Endothelial cell of umbilical vein (primary cell): Measurements from ENCODE around the gene FGF6. TPM values are rescaled to one million over a fixed set of nuclear protein-coding genes. Genes with fewer than 3 reads are reported as not detected.

Experiments used
- Bru-seq: library from RNA; stranded (reverse); fragments of 400-500 nt; gene quantifications from one replicate; lab custom pipeline; 2021; lab: Mats Ljungman, UMichigan
- BruChase-seq, 2 experiments: library from RNA; stranded (reverse); fragments of 400-500 nt; gene quantifications; one replicate each; lab custom pipeline; 2021; lab: Mats Ljungman, UMichigan
- BruUV-seq: library from RNA; stranded (reverse); fragments of 400-500 nt; replicated peaks from 2 replicates; lab custom pipeline; 2021; lab: Mats Ljungman, UMichigan
- CTCF ChIA-PET: fragments of 300-600, 350-600 bp; sonication (Branson Sonifier 250); formaldehyde crosslinking; loops from one replicate; lab custom pipeline; 2021; ENCODE audit warnings: antibody characterized with exemption, inconsistent platforms; lab: Charles Lee
- POLR2A ChIA-PET: fragments of 300-600, 350-600 bp; sonication (Branson Sonifier 250); formaldehyde crosslinking; loops from one replicate; lab custom pipeline; 2021; ENCODE audit warnings: antibody characterized with exemption, inconsistent platforms; lab: Charles Lee
- DNase-seq: peaks from one replicate; pipeline ENCODE4 v3.0.0-alpha.2; 2011; ENCODE audit warnings: low read depth, low spot score
- FAIRE-seq: peaks from 2 replicates; lab custom pipeline; 2011; peaks lifted over from hg19 to GRCh38; lab: Jason Lieb, UNC
- H2AFZ ChIP-seq: 2 replicates; pipeline ENCODE4 v1.6.0; 2012; ENCODE audit warnings: low read depth, low read length, control low read depth, inconsistent platforms
- H3K27ac ChIP-seq: 2 replicates; pipeline ENCODE4 v1.5.1; 2011; ENCODE audit warnings: low read depth, mild to moderate bottlenecking, control low read depth, low read length, moderate library complexity; ENCODE audit not compliant: insufficient read depth
- H3K27me3 ChIP-seq, 2 experiments: 2 replicates each; pipeline versions ENCODE4 v1.6.0 to v1.6.1; 2011; ENCODE audit warnings: low read length in 2 of 2, mixed read lengths in 1 of 2; ENCODE audit not compliant: control insufficient read depth in 2 of 2, insufficient read depth in 2 of 2
- H3K36me3 ChIP-seq, 2 experiments: 2 replicates in 1 of 2; 3 replicates in 1 of 2; pipeline ENCODE4 v1.5.1; 2011; ENCODE audit warnings: low read length in 2 of 2, mild to moderate bottlenecking in 1 of 2, moderate library complexity in 1 of 2; ENCODE audit not compliant: control insufficient read depth in 2 of 2, insufficient read depth in 2 of 2; ENCODE audit errors: extremely low read depth in 1 of 2
- H3K4me1 ChIP-seq: 3 replicates; pipeline ENCODE4 v1.5.1; 2011; ENCODE audit warnings: mild to moderate bottlenecking, low read length; ENCODE audit not compliant: control insufficient read depth, insufficient read depth; ENCODE audit errors: extremely low read depth
- H3K4me2 ChIP-seq: 2 replicates; pipeline ENCODE4 v1.6.1; 2011; ENCODE audit warnings: low read length, control low read depth, mixed read lengths; ENCODE audit not compliant: insufficient read depth
- H3K4me3 ChIP-seq, 3 experiments: fragments of 200-600 bp in 1 of 3; sonication (generic), shearing (Covaris generic) in 1 of 3; replicated peaks in 1 of 3; 2 replicates each; pipeline ENCODE4 v1.5.1; 2011 to 2016; ENCODE audit warnings: control low read depth in 3 of 3, low read length in 3 of 3, mild to moderate bottlenecking in 2 of 3, inconsistent platforms in 1 of 3, low read depth in 1 of 3, moderate library complexity in 1 of 3; ENCODE audit not compliant: insufficient read depth in 1 of 3
- H3K79me2 ChIP-seq: 2 replicates; pipeline ENCODE4 v1.6.0; 2012; ENCODE audit warnings: low read length, inconsistent platforms; ENCODE audit not compliant: control insufficient read depth, insufficient read depth
- H3K9ac ChIP-seq: replicated peaks from 2 replicates; pipeline ENCODE3; 2011; ENCODE audit warnings: low read length, control low read depth; ENCODE audit not compliant: insufficient read depth; ENCODE audit errors: extremely low read depth
- H3K9me1 ChIP-seq: replicated peaks from 3 replicates; pipeline ENCODE4 v1.6.0; 2011; ENCODE audit warnings: mild to moderate bottlenecking, low read length; ENCODE audit not compliant: control insufficient read depth, insufficient read depth; ENCODE audit errors: extremely low read depth
- H3K9me3 ChIP-seq: replicated peaks from 2 replicates; pipeline ENCODE4 v1.5.1; 2012; ENCODE audit warnings: low read length, inconsistent platforms; ENCODE audit not compliant: control insufficient read depth, insufficient read depth
- H4K20me1 ChIP-seq: replicated peaks from 2 replicates; pipeline ENCODE3; 2011; ENCODE audit warnings: mild to moderate bottlenecking, low read length; ENCODE audit not compliant: control insufficient read depth, insufficient read depth; ENCODE audit errors: extremely low read depth
- CTCF ChIP-seq, 2 donors: IDR thresholded peaks; 1 replicate in 1 of 2; 2 replicates in 1 of 2; pipeline ENCODE4 v1.5.1; 2011; ENCODE audit warnings: low read length in 2 of 2, mild to moderate bottlenecking in 2 of 2, moderate library complexity in 2 of 2, control low read depth in 1 of 2, inconsistent platforms in 1 of 2, low read depth in 1 of 2; ENCODE audit not compliant: insufficient read depth in 1 of 2; ENCODE audit errors: extremely low read depth in 1 of 2
- EZH2 ChIP-seq: IDR thresholded peaks from 2 replicates; pipeline ENCODE4 v1.6.1; 2012; ENCODE audit warnings: borderline replicate concordance, low read depth, mild to moderate bottlenecking, moderate library complexity, low read length, inconsistent platforms; ENCODE audit not compliant: severe bottlenecking
- FOS ChIP-seq: IDR thresholded peaks from 2 replicates; pipeline ENCODE4 v1.6.1; 2011; ENCODE audit warnings: mild to moderate bottlenecking, low read length, moderate library complexity, borderline replicate concordance; ENCODE audit not compliant: insufficient read depth
- GATA2 ChIP-seq: IDR thresholded peaks from 2 replicates; pipeline ENCODE4 v1.7.0; 2011; ENCODE audit warnings: low read depth, mild to moderate bottlenecking, moderate library complexity, mixed read lengths, low read length; ENCODE audit not compliant: insufficient read length, insufficient read depth
- JUN ChIP-seq: IDR thresholded peaks from 2 replicates; pipeline ENCODE4 v1.6.1; 2011; ENCODE audit warnings: borderline replicate concordance, low read depth; ENCODE audit not compliant: insufficient read length, insufficient read depth
- MYC ChIP-seq: IDR thresholded peaks from one replicate; pipeline ENCODE4 v1.6.1; 2011; ENCODE audit warnings: mild to moderate bottlenecking, low read depth, low read length
- POLR2A ChIP-seq: IDR thresholded peaks from 2 replicates; pipeline ENCODE4 v1.6.1; 2012; ENCODE audit warnings: low read depth, mild to moderate bottlenecking, control low read depth, low read length
- POLR2AphosphoS5 ChIP-seq: IDR thresholded peaks from 2 replicates; pipeline ENCODE4 v1.6.1; 2012; ENCODE audit warnings: low read depth, mild to moderate bottlenecking, control low read depth, low read length, moderate library complexity; ENCODE audit not compliant: insufficient read depth
- dilution Hi-C: fragments of 300-500 bp; cut with MboI; formaldehyde crosslinking; loops from one replicate; pipeline ENCODE4 v1.15.0; 2019; ENCODE audit warnings: low sequenced_read_pairs; ENCODE audit not compliant: extremely low pct_ligation_motif_present
- intact Hi-C: fragments of 100-400 bp; cut with micrococcal nuclease; formaldehyde crosslinking; loops from one replicate; pipeline ENCODE4 v1.10.0; 2022
- long read RNA-seq: library from polyadenylated mRNA; stranded (forward); transcript quantifications from one replicate; pipeline ENCODE4 v2.0.0, GENCODE V29; 2021
- polyA minus RNA-seq, 3 experiments: library from RNA; depleted of rRNA, polyadenylated mRNA; stranded (reverse); fragments of >200 nt; gene quantifications; 1 replicate in 1 of 3; 2 replicates in 2 of 3; pipeline ENCODE4 v1.2.3, GENCODE V29; 2011
- polyA plus RNA-seq, 4 experiments: library from polyadenylated mRNA; depleted of rRNA in 3 of 4; stranded (reverse) in 3 of 4; unstranded in 1 of 4; fragments of >200 nt; gene quantifications; 2 replicates each; pipeline versions ENCODE4 v1.2.1 to v1.2.3, GENCODE V29; 2011 to 2012; ENCODE audit warnings: missing spikeins in 1 of 4
- total RNA-seq: library from RNA; stranded (reverse); gene quantifications from 2 replicates; pipeline ENCODE4 v1.2.3, GENCODE V29; 2021
- TF ChIP-seq, protein P1 (sequence below): IDR thresholded peaks from 2 replicates; pipeline ENCODE4 v1.6.1; 2011; ENCODE audit not compliant: insufficient read depth, insufficient read length

Gene FGF6, protein sequence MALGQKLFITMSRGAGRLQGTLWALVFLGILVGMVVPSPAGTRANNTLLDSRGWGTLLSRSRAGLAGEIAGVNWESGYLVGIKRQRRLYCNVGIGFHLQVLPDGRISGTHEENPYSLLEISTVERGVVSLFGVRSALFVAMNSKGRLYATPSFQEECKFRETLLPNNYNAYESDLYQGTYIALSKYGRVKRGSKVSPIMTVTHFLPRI
- total RNA-seq (not detected in 2 replicates), polyA plus RNA-seq (not detected in 2 replicates), polyA minus RNA-seq (not detected in 2 replicates), Bru-seq, nascent RNA (not detected), BruChase-seq, experiment 1, labeled RNA remaining after a 6-hour chase (not detected), BruChase-seq, experiment 2, labeled RNA remaining after a 2-hour chase (not detected)
- not detected in 2 replicates for polyA plus RNA-seq (2011; cell fraction: cytosol; rRNA removed)
- not detected in 2 replicates for polyA plus RNA-seq (2011; cell fraction: nucleus; rRNA removed)
- polyA plus RNA-seq (2012), result not detected in 2 replicates
- not detected for polyA minus RNA-seq (2011; cell fraction: cytosol; rRNA and poly(A)+ RNA removed)
- not detected in 2 replicates for polyA minus RNA-seq (2011; cell fraction: nucleus; rRNA and poly(A)+ RNA removed)
- long read RNA-seq, result 0 reads

GRCh38 chr12:4445156-4446101 lies at the start of gene FGF6:
Gene FGF6, minus strand, starts transcription at chr12:4445815. Its CDS starts 245 bp downstream, at chr12:4445570.
- no peaks in the 10 kb centered on the region for H3K4me1 ChIP-seq
- BruUV-seq, result no TSS peak
- no peak within 1 kb of the TSS for H3K9ac ChIP-seq
- H4K20me1 ChIP-seq, result no peaks in the 10 kb centered on the region
- H2AFZ ChIP-seq, result no peak within 1 kb of the TSS
- no peak within 1 kb of the TSS for H3K4me2 ChIP-seq
- H3K79me2 ChIP-seq, result no peaks in the 10 kb centered on the region
- H3K9me3 ChIP-seq, result no peaks in the 10 kb centered on the region
- H3K9me1 ChIP-seq, result no peaks in the 10 kb centered on the region
- H3K4me3 ChIP-seq, result no peak within 1 kb of the TSS
- no peaks in the 10 kb centered on the region for H3K36me3 ChIP-seq
- no peak within 1 kb of the TSS for H3K27ac ChIP-seq
- DNase-seq, result no peak
- TF ChIP-seq, protein P1, sequence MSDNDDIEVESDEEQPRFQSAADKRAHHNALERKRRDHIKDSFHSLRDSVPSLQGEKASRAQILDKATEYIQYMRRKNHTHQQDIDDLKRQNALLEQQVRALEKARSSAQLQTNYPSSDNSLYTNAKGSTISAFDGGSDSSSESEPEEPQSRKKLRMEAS, result no peak
- TF ChIP-seq CTCF (IDR thresholded peaks at IDR 0.05; ENCODE audit: extremely low read depth in 1 of 2, insufficient read depth in 1 of 2, low read depth in 1 of 2, low read length in 2 of 2) (no peak), POLR2A (no peak), FOS (no peak), MYC (no peak), GATA2 (no peak), POLR2AphosphoS5 (no peak), EZH2 (no peak), JUN (no peak)
- peaks cover 0 to 3% of the 10 kb centered on the region in 2 experiments for H3K27me3 ChIP-seq
- dilution Hi-C loops (no loop called here), intact Hi-C loops (no loop called here)
- CTCF ChIA-PET, result no interaction called here
- FAIRE-seq, result no peak
- POLR2A ChIA-PET, result no interaction called here
